ENCODE measurements around the gene MTMR11. TPM values are rescaled to one million over a fixed set of nuclear protein-coding genes. Genes with fewer than 3 reads are reported as not detected.

MTMR11 gene
- total RNA-seq, 1 experiment from 2014 or later = 7.1 TPM

GRCh38 chr1:149978547-149979023 is 41.9 kb upstream of the MTMR11 start (continued):
- TF ChIP-seq USF1 (CRISPR knock-in tag; IDR thresholded peaks at IDR 0.05) = no peak
- no peak for TF ChIP-seq ZNF396 (CRISPR knock-in tag; IDR thresholded peaks at IDR 0.05; ENCODE audit: borderline replicate concordance)
- no peak for TF ChIP-seq ATF2 (CRISPR knock-in tag; IDR thresholded peaks at IDR 0.05; ENCODE audit: borderline replicate concordance, low read depth)
- TF ChIP-seq OVOL2 (CRISPR knock-in tag; IDR thresholded peaks at IDR 0.05; ENCODE audit: borderline replicate concordance) = no peak
- TF ChIP-seq E2F5 (CRISPR knock-in tag; IDR thresholded peaks at IDR 0.05) = no peak
- TF ChIP-seq PREB (CRISPR knock-in tag; IDR thresholded peaks at IDR 0.05; ENCODE audit: borderline replicate concordance) = no peak
- no peak for TF ChIP-seq AR (CRISPR knock-in tag; IDR thresholded peaks at IDR 0.05)
- no peak for TF ChIP-seq NFE2L1 (CRISPR knock-in tag; IDR thresholded peaks at IDR 0.05)
- no peak for TF ChIP-seq CDX4 (CRISPR knock-in tag; IDR thresholded peaks at IDR 0.05; ENCODE audit: borderline replicate concordance)

GRCh38 chr1:149977345-149977744 is 40.7 kb upstream of the MTMR11 start:
- DNase-seq (ENCODE audit: low spot score) (no peak), ATAC-seq (no peak)
- Mint-ChIP-seq H3K27me3 (ENCODE audit: low read depth) (no peaks in the 10 kb centered on the region), H3K9me3 (no peaks in the 10 kb centered on the region), H3K4me1 (no peaks in the 10 kb centered on the region), H3K27ac (no peak overlapping the region), H3K36me3 (peaks cover 20% of the 10 kb centered on the region), H3K4me3 (no peak overlapping the region)
- POLR2A ChIA-PET = interaction anchor here (0.6 kb wide), 1 partner anchor 607 kb away, joined by 3 read pairs; no protein-coding TSS in a partner anchor
- TF ChIP-seq ETV6 (CRISPR knock-in tag; IDR thresholded peaks at IDR 0.05) (no peak), SP1 (CRISPR knock-in tag; conservative IDR thresholded peaks at IDR 0.05) (no peak), NR2C2 (CRISPR knock-in tag; IDR thresholded peaks at IDR 0.05) (no peak), ATF1 (CRISPR knock-in tag; IDR thresholded peaks at IDR 0.05) (no peak), CTCF (IDR thresholded peaks at IDR 0.05) (no peak), JUN (CRISPR knock-in tag; IDR thresholded peaks at IDR 0.05) (no peak), TCF7 (CRISPR knock-in tag; IDR thresholded peaks at IDR 0.05; ENCODE audit: low read depth) (no peak)
- CTCF ChIA-PET = no interaction called here
